ENCODE results near the gene ELAPOR1. TPM values are rescaled to one million over a fixed set of nuclear protein-coding genes. Genes with fewer than 3 reads are reported as not detected.

ELAPOR1 gene
- total and polyA plus RNA-seq, 11 donors = 0.04 to 0.83 (median 0.23) TPM; not detected in 2

DNA sequence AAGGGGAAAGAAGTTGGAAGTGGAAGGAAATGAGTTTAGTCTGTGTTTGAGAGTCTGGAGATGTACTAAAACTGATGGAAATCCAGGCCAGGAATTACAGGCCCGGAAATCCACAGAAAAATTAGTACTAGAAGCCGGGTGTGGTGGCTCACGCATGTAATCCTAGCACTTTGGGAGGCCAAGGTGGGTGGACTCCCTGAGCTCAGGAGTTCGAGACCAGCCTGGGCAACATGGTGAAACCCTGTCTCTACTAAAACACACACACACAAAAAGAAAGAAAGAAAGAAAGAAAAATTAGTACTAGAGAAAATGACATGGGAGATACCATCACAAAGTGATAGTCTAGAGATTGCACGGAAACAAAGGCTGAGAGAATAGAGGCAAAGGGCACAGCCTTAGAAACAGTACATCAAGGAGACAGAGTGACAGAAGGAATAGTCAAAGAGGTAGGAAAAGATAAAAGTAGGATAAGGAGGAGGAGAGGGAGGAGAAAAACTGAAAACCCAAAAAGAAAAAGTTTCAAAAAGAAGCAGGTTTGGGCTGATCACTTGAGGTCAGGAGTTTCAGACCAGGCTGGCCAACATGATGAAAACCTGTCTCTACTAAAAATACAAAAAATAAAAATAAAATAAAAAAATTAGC, 33.4 kb upstream of the ELAPOR1 start:
- 60 to 76% (median 70%) methylated on average over 5 of the region's 5 CpGs for WGBS, 4 donors
- DNase-seq (no peak), ATAC-seq (peak in 1 of 4 donors; percentile 39)
- TF ChIP-seq, protein P1, sequence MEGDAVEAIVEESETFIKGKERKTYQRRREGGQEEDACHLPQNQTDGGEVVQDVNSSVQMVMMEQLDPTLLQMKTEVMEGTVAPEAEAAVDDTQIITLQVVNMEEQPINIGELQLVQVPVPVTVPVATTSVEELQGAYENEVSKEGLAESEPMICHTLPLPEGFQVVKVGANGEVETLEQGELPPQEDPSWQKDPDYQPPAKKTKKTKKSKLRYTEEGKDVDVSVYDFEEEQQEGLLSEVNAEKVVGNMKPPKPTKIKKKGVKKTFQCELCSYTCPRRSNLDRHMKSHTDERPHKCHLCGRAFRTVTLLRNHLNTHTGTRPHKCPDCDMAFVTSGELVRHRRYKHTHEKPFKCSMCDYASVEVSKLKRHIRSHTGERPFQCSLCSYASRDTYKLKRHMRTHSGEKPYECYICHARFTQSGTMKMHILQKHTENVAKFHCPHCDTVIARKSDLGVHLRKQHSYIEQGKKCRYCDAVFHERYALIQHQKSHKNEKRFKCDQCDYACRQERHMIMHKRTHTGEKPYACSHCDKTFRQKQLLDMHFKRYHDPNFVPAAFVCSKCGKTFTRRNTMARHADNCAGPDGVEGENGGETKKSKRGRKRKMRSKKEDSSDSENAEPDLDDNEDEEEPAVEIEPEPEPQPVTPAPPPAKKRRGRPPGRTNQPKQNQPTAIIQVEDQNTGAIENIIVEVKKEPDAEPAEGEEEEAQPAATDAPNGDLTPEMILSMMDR (IDR thresholded peaks at IDR 0.05) = no peak
- no peak for TF ChIP-seq POLR2A (IDR thresholded peaks at IDR 0.05)
- H3K4me1 ChIP-seq = peaks cover 0 to 18% (median 12%) of the 10 kb centered on the region in 12 donors
- peak overlapping the region in 4 of 12 donors; percentile 0 to 27 (median 9) for H3K4me3 ChIP-seq
- H3K36me3 ChIP-seq = no peaks in the 10 kb centered on the region
- no peaks in the 10 kb centered on the region for H3K27me3 ChIP-seq
- peak overlapping the region; percentile 74 to 95 (median 82) for H3K27ac ChIP-seq
- no peaks in the 10 kb centered on the region for H3K9me3 ChIP-seq
- intact Hi-C loops (cut with DNase I) = loop anchor here in 2 of 10 donors (1.0 kb wide), 2 partner anchors 10 to 20 kb away; partner anchors contain the start of gene TMEM167B (in 1 of the 2)

DNA sequence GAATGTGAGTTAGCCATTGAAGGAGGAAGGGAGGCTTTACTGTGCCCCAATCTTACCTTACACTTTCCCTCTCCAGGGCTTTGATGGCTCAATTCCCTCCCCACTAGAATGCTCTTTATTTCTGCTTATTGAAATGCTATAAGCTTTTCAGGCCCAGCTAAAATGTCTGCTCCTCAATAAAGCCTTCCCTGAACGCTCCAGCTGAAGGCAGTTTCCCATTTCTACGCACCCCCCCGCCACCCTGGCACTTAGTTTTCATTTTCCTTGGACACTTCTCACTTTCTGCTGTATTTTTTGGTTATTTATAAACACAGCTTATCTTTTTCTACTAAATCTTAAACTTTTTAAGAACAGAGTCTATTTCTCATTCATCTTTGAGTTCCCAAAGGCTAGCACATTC, 30.4 kb upstream of the ELAPOR1 start:
- Histone ChIP-seq H3K4me3 (no peak overlapping the region), H3K27ac (no peak overlapping the region), H3K4me1 (peaks cover 0 to 9% (median 6%) of the 10 kb centered on the region in 12 donors), H3K27me3 (no peaks in the 10 kb centered on the region), H3K36me3 (no peaks in the 10 kb centered on the region), H3K9me3 (no peaks in the 10 kb centered on the region)
- DNase-seq (no peak), ATAC-seq (no peak)
- intact Hi-C loops (cut with DNase I) = no loop called here
- no peak for TF ChIP-seq POLR2A (IDR thresholded peaks at IDR 0.05)
- TF ChIP-seq, protein P1 (IDR thresholded peaks at IDR 0.05) = no peak
- WGBS, 4 donors = 91 to 94% (median 93%) methylated on average over 3 of the region's 3 CpGs

DNA sequence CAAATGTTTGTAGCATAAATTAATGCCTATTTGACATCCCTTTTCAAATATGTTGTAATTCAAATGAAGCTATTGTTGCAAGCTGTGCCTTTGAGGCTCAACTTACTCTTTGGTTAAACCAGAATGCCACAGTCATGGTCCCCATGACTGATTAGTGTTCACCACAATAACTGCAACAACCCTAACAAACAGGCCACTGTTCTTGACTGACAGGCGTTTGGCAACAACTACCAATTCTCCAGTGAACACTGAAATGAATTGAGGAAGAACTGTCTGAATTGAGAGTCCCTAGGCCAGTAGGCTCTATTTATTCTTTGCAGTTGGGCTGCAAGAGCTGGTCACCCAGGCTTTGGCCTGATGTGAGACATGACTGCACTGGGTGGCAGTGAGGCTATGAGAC, 30.0 kb upstream of the ELAPOR1 start:
- WGBS, 4 donors = 67 to 76% (median 73%) methylated on average over 1 of the region's 1 CpG
- intact Hi-C loops (cut with DNase I) = no loop called here
- no peak for DNase-seq
- Histone ChIP-seq H3K27ac (no peak overlapping the region), H3K4me1 (peaks cover 0 to 11% (median 6%) of the 10 kb centered on the region in 12 donors), H3K9me3 (no peaks in the 10 kb centered on the region), H3K4me3 (no peak overlapping the region), H3K27me3 (no peaks in the 10 kb centered on the region), H3K36me3 (no peaks in the 10 kb centered on the region)
- ATAC-seq = no peak
- TF ChIP-seq POLR2A (IDR thresholded peaks at IDR 0.05) = no peak
- TF ChIP-seq, protein P1 (IDR thresholded peaks at IDR 0.05) = no peak

DNA sequence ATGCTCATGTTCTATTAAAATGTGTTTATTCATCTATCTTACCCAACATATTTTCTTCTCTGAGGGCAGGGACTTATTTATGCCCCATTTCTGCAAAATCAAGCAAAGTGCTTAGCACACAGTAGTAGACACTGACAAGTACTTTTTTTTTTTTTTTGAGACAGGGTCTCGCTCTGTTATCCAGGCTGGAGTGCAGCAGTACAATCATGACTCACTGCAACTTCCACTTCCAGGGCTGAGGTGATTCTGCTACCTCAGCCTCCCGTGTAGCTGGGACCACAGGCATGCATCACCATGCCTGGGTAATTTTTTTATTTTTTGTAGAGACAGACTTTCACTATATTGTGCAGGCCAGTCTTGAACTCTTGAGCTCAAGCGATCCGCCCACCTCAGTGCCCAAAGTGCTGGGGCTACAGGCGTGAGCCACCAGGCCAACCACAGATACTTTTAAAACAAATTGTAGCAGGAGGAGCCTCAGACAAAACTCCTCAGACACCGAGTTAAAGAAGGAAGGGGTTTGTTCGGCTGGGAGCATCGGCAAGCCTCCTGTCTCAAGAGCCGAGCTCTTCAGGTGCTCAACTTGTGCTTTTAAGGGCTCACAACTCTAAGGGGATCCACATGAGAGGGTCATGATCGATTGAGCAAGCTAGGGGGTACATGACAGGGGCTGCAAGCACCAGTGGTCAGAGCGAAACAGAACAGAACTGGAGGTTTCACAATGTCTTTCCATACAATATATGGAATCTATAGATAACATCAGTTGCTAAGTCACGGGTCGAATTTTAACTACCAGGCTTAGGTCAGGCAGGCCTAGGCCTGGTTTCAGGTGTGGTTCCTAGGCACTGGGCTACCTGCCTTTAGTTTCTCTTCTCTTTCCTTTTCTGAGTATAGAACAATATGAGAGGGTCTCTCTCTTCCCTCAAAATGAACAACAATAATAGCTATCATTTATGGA, 29.1 kb upstream of the ELAPOR1 start:
- no peak overlapping the region for H3K27ac ChIP-seq

More for the DNA sequence above, 29.1 kb upstream of the ELAPOR1 start:
- WGBS, 4 donors = 85 to 89% (median 88%) methylated on average over 13 of the region's 13 CpGs
- Histone ChIP-seq H3K36me3 (no peaks in the 10 kb centered on the region), H3K27me3 (no peaks in the 10 kb centered on the region), H3K4me1 (peaks cover 0 to 18% (median 6%) of the 10 kb centered on the region in 12 donors), H3K4me3 (no peak overlapping the region), H3K9me3 (peaks cover 0 to 3% (median 0%) of the 10 kb centered on the region in 12 donors)
- intact Hi-C loops (cut with DNase I) = no loop called here
- DNase-seq = no peak
- no peak for TF ChIP-seq POLR2A (IDR thresholded peaks at IDR 0.05)
- TF ChIP-seq, protein P1 (IDR thresholded peaks at IDR 0.05) = no peak
- ATAC-seq = no peak
